H54 (cell line): Measurements from ENCODE around the gene ZMYND19.
A peak's percentile ranks its signal among the peaks of the same experiment; 100 is the strongest.

Experiments
- DNase-seq: peaks from one replicate; pipeline ENCODE4 v3.0.0; 2011; ENCODE audit warnings: low spot score, mixed read lengths; ENCODE audit not compliant: insufficient read length
- FAIRE-seq: peaks from 3 replicates; lab custom pipeline; 2011; peaks lifted over from hg19 to GRCh38; lab: Jason Lieb, UNC
- POLR2A ChIP-seq: IDR thresholded peaks from 2 replicates; pipeline ENCODE4 v1.6.1; 2011; ENCODE audit warnings: low read depth, mild to moderate bottlenecking, low read length

The ZMYND19 gene

GRCh38 chr9:137620581-137620980 is 30.3 kb upstream of the ZMYND19 start:
- FAIRE-seq (no peak), DNase-seq (no peak)
- no peak for TF ChIP-seq POLR2A

GRCh38 chr9:137620048-137620405 is 29.7 kb upstream of the ZMYND19 start:
- FAIRE-seq = no peak
- TF ChIP-seq POLR2A = no peak
- no peak for DNase-seq

GRCh38 chr9:137619240-137620047 is 29.1 kb upstream of the ZMYND19 start:
- TF ChIP-seq POLR2A = no peak
- peak; percentile 91 for DNase-seq
- FAIRE-seq = no peak

GRCh38 chr9:137618105-137619067 is 28.1 kb upstream of the ZMYND19 start, which contains the start of gene EHMT1:
Gene EHMT1, plus strand, starts transcription at chr9:137619005. Its CDS starts 24 bp downstream, at chr9:137619029.
- TF ChIP-seq POLR2A = peak; percentile 24
- FAIRE-seq (no peak), DNase-seq (peak; percentile 96)

- no peak for DNase-seq
- no peak for TF ChIP-seq POLR2A
- FAIRE-seq = no peak
Measured at GRCh38 chr9:137615387-137615871, 25.1 kb upstream of the ZMYND19 start.

- FAIRE-seq = no peak
- no peak for TF ChIP-seq POLR2A
- no peak for DNase-seq
Measured at GRCh38 chr9:137614631-137615386, 24.5 kb upstream of the ZMYND19 start.

GRCh38 chr9:137613738-137614523 is 23.6 kb upstream of the ZMYND19 start:
- no peak for DNase-seq
- FAIRE-seq = no peak
- TF ChIP-seq POLR2A = no peak

GRCh38 chr9:137613259-137613658 is 22.9 kb upstream of the ZMYND19 start:
- no peak for DNase-seq
- no peak for FAIRE-seq
- TF ChIP-seq POLR2A = no peak

GRCh38 chr9:137612741-137613142 is 22.4 kb upstream of the ZMYND19 start:
- FAIRE-seq (no peak), DNase-seq (no peak)
- no peak for TF ChIP-seq POLR2A

- peak; percentile 97 for FAIRE-seq
- TF ChIP-seq POLR2A = peak; percentile 53
- DNase-seq = peak; percentile 100
Measured at GRCh38 chr9:137611623-137612609, 21.6 kb upstream of the ZMYND19 start.

- FAIRE-seq = no peak
- no peak for TF ChIP-seq POLR2A
- no peak for DNase-seq
Measured at GRCh38 chr9:137610944-137611343, 20.6 kb upstream of the ZMYND19 start.
